ENCODE results near the gene RYR3. TPM values are rescaled to one million over a fixed set of nuclear protein-coding genes. Genes with fewer than 3 reads are reported as not detected.

RYR3 gene
- total RNA-seq, 1 donor from 2014 or later: 0.61 TPM

DNA sequence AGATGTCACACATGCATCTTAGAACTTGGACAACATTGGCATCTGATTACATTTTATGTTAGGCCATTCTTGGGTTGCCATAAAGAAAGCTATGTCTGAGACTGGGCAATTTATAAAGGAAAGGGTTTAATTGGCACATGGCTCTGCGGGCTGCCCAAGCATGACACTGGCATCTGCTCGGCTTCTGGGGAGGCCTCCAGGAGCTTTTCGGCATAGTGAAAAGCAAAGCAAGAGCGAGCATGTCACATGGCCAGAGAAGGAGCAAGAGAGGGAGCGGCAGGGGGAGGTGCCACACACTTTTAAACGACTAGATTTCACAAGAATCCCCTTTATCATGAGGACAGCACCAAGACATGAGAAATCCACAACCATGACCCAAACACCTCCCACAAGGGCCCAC lies 11.3 kb downstream of the RYR3 start:
- intact Hi-C loops (cut with DNase I): no loop called here
- Histone ChIP-seq H3K36me3 (no peaks in the 10 kb centered on the region), H3K4me1 (no peaks in the 10 kb centered on the region), H3K27ac (no peak overlapping the region), H3K27me3 (no peaks in the 10 kb centered on the region), H3K4me3 (no peak overlapping the region), H3K9me3 (no peaks in the 10 kb centered on the region)
- no peak for DNase-seq
- no peak for ATAC-seq
- TF ChIP-seq, protein P1, sequence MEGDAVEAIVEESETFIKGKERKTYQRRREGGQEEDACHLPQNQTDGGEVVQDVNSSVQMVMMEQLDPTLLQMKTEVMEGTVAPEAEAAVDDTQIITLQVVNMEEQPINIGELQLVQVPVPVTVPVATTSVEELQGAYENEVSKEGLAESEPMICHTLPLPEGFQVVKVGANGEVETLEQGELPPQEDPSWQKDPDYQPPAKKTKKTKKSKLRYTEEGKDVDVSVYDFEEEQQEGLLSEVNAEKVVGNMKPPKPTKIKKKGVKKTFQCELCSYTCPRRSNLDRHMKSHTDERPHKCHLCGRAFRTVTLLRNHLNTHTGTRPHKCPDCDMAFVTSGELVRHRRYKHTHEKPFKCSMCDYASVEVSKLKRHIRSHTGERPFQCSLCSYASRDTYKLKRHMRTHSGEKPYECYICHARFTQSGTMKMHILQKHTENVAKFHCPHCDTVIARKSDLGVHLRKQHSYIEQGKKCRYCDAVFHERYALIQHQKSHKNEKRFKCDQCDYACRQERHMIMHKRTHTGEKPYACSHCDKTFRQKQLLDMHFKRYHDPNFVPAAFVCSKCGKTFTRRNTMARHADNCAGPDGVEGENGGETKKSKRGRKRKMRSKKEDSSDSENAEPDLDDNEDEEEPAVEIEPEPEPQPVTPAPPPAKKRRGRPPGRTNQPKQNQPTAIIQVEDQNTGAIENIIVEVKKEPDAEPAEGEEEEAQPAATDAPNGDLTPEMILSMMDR (IDR thresholded peaks at IDR 0.05): no peak

DNA sequence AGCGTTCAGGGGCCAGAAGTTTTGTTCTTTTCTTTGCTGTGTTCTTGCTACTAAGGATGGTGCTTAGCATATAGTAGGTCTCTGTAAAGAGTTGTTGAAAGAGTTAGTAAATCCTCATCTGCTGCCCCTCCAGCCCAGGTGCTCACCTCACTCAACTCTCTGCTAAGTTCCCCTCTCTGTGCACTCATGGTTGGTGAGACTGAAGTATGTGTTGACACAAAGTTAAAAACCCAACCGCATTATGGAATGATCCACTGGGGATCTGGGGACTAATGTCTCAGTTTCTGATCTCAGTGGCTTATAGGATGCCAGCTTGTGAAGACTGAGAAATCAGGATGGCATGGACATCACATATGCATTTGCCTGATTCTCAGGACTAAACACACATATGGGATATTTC lies 13.8 kb downstream of the RYR3 start:
- intact Hi-C loops (cut with DNase I): no loop called here
- no peak overlapping the region for H3K4me3 ChIP-seq
- ATAC-seq (no peak), DNase-seq (no peak)
- H3K4me1 ChIP-seq: no peaks in the 10 kb centered on the region
- no peaks in the 10 kb centered on the region for H3K27me3 ChIP-seq
- H3K27ac ChIP-seq: no peak overlapping the region
- H3K9me3 ChIP-seq: no peaks in the 10 kb centered on the region
- no peaks in the 10 kb centered on the region for H3K36me3 ChIP-seq
- TF ChIP-seq, protein P1 (IDR thresholded peaks at IDR 0.05): no peak

DNA sequence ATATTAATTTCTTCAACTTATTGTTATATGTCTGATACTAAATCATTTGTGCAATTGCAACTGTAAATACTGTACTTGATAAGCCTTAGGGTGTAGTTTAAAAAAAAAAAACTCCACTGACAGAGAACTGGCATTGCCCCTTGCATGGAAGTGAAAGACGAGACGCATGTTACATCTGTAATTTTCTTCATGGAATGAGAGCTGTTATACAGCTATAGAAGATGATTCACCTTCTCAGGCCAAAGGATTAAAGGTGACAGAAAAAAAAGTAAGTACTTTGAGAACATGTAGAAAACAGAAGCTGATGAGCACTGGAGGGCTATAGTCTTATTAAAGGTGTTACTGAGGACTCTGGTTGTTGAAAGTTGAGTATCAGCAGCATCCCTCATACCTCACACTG lies 16.1 kb downstream of the RYR3 start:
- no peaks in the 10 kb centered on the region for H3K9me3 ChIP-seq
- H3K27me3 ChIP-seq: no peaks in the 10 kb centered on the region
- no peak overlapping the region for H3K27ac ChIP-seq
- ATAC-seq (no peak), DNase-seq (no peak)
- H3K4me3 ChIP-seq: no peak overlapping the region
- intact Hi-C loops (cut with DNase I): no loop called here
- H3K36me3 ChIP-seq: no peaks in the 10 kb centered on the region
- H3K4me1 ChIP-seq: no peaks in the 10 kb centered on the region
- TF ChIP-seq, protein P1 (IDR thresholded peaks at IDR 0.05): no peak

DNA sequence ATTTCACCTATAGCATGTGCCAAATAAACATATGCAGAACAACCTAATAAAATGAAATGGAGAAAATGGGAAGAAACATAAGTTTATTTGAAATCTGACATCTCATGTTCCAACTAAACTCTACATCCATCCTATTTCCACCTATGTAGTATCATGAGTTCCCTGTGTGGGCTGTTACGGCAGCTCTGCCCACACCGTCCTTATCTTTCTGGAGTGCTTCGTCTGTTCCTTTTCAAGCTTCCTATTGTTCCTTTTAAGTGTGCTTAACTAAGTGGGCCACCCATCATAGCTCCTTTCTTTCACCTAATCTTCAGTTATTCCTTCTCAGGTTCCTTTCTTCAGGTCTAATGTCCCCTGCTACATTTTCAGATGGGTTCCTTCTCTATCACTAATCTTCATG lies 17.3 kb downstream of the RYR3 start:
- no peaks in the 10 kb centered on the region for H3K4me1 ChIP-seq
- no peaks in the 10 kb centered on the region for H3K36me3 ChIP-seq
- no peak overlapping the region for H3K4me3 ChIP-seq
- DNase-seq (no peak), ATAC-seq (no peak)
- TF ChIP-seq, protein P1 (IDR thresholded peaks at IDR 0.05): no peak
- H3K9me3 ChIP-seq: no peaks in the 10 kb centered on the region
- intact Hi-C loops (cut with DNase I): no loop called here
- no peaks in the 10 kb centered on the region for H3K27me3 ChIP-seq
- no peak overlapping the region for H3K27ac ChIP-seq

DNA sequence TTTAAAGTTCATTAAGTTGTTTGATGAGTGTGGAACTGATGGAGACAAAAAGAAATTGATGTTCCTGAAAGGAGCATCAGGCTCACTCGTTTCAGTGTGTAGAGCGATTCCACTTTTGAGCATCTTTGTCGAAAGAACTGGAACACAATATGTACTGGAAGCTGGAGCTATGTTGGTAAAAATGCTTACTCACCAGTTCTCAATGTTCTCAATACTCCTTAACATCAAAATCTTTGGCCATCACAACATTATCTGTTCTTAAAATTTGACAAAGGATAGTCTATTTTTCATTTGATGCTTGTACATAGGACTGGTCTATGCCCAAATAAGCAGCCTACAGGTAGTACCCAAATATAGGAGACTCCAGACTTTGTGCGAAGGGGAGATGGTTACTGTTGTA lies 18.7 kb downstream of the RYR3 start:
- Histone ChIP-seq H3K27me3 (no peaks in the 10 kb centered on the region), H3K36me3 (no peaks in the 10 kb centered on the region), H3K4me3 (no peak overlapping the region), H3K9me3 (no peaks in the 10 kb centered on the region), H3K27ac (no peak overlapping the region), H3K4me1 (no peaks in the 10 kb centered on the region)
- DNase-seq (no peak), ATAC-seq (no peak)
- TF ChIP-seq, protein P1 (IDR thresholded peaks at IDR 0.05): no peak
- intact Hi-C loops (cut with DNase I): no loop called here

DNA sequence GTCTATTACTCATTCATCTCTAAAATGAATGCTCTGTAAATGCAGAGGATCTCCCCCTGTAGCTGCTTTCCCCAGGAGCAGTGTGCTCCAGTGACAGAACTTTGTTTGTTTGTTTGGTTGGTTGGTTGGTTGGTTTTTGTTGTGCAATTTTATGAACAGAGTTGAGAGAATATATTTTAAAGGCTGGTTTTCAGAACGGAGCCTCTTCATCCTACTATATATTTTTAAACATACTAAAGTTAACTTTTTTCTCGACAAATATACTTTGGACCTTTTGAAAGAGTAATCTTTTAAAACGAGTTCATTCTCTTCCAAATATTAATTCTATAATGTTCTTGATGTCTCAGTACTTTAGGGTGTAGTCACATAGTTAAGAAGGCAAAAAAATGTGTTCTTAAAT lies 20.2 kb downstream of the RYR3 start:
- TF ChIP-seq, protein P1 (IDR thresholded peaks at IDR 0.05): no peak
- no peak for DNase-seq
- Histone ChIP-seq H3K9me3 (no peaks in the 10 kb centered on the region), H3K4me3 (no peak overlapping the region), H3K36me3 (no peaks in the 10 kb centered on the region), H3K27ac (no peak overlapping the region), H3K4me1 (no peaks in the 10 kb centered on the region), H3K27me3 (no peaks in the 10 kb centered on the region)
- ATAC-seq: no peak
- intact Hi-C loops (cut with DNase I): no loop called here

Measured in upper lobe of right lung (tissue), 1 donor.